Measurements from ENCODE around the gene TUT1. TPM values are rescaled to one million over a fixed set of nuclear protein-coding genes. Genes with fewer than 3 reads are reported as not detected.

TUT1 gene
- total and polyA plus RNA-seq, 2 of the 4 experiments (the other 2 are of a cell fraction) = 4.3 to 10.1 TPM

GRCh38 chr11:62579252-62579651, 12.1 kb downstream of the TUT1 start:
- intact Hi-C loops (cut with micrococcal nuclease) = no loop called here

More at GRCh38 chr11:62579252-62579651, 12.1 kb downstream of the TUT1 start:
- no peak overlapping the region for H3K56ac ChIP-seq (ENCODE audit: extremely low read depth, insufficient read depth, low read length)
- peak; percentile 53; the same call in 1 of the 2 replicates for TF ChIP-seq CEBPB (IDR thresholded peaks at IDR 0.05; ENCODE audit: low read depth, low read length)
- no peak for TF ChIP-seq USF2 (IDR thresholded peaks at IDR 0.05; ENCODE audit: low read depth, low read length)
- TF ChIP-seq POLR2A (IDR thresholded peaks at IDR 0.05; ENCODE audit: low read depth, low read length) = no peak
- no peak for TF ChIP-seq NFE2L2 (IDR thresholded peaks at IDR 0.05; ENCODE audit: low read depth, low read length)
- no peak for TF ChIP-seq CTCF (conservative IDR thresholded peaks at IDR 0.05; ENCODE audit: low read depth, low read length)
- TF ChIP-seq ELK1 (IDR thresholded peaks at IDR 0.05; ENCODE audit: borderline replicate concordance, low read depth, low read length) = no peak
- no peaks in the 10 kb centered on the region for H4K20me1 ChIP-seq (ENCODE audit: insufficient read depth, low read length)
- H3K23ac ChIP-seq (ENCODE audit: low read depth, low read length) = no peak overlapping the region
- CTCF ChIA-PET = no interaction called here
- DNase-seq (no peak), ATAC-seq (ENCODE audit: low read depth) (no peak)
- no peak overlapping the region for H4K5ac ChIP-seq (ENCODE audit: low read depth, low read length)
- no peak overlapping the region for H2BK5ac ChIP-seq (ENCODE audit: low read depth, low read length, poor library complexity, severe bottlenecking)
- dilution Hi-C loops (cut with HindIII; ENCODE audit: low sequenced_read_pairs, unreplicated experiment) = no loop called here
- H2BK15ac ChIP-seq (ENCODE audit: low read depth, low read length) = no peak overlapping the region
- peaks cover 8% of the 10 kb centered on the region for H3K4me1 ChIP-seq (ENCODE audit: control insufficient read depth, insufficient read depth, low read length)
- peaks cover 38% of the 10 kb centered on the region for H3K36me3 ChIP-seq (ENCODE audit: control insufficient read depth, insufficient read depth, low read length)
- H2AK9ac ChIP-seq (replicated peaks; ENCODE audit: low read depth, low read length, poor library complexity) = no peak overlapping the region
- no peak overlapping the region for H3K14ac ChIP-seq (replicated peaks; ENCODE audit: low read depth, low read length)
- no peak overlapping the region for H2BK120ac ChIP-seq (ENCODE audit: low read depth, low read length)
- in situ Hi-C loops (cut with MboI; ENCODE audit: low sequenced_read_pairs) = no loop called here
- no CpG with 5 or more reads among the region's 2 CpGs for WGBS, 2 experiments (ENCODE audit: extremely low coverage in 2 of 2, insufficient read length in 1 of 2)
- H3K27ac ChIP-seq (ENCODE audit: insufficient read depth, low read length) = no peak overlapping the region
- H3K9ac ChIP-seq (ENCODE audit: low read depth, low read length) = no peak overlapping the region
- H3K9me3 ChIP-seq (ENCODE audit: control insufficient read depth, insufficient read depth, low read length) = no peaks in the 10 kb centered on the region
- peaks cover 8% of the 10 kb centered on the region for H3K9me1 ChIP-seq (ENCODE audit: insufficient read depth, low read length)
- H2BK20ac ChIP-seq (ENCODE audit: low read depth, low read length) = no peak overlapping the region
- no peak overlapping the region for H3K18ac ChIP-seq (ENCODE audit: low read depth, low read length)
- BruUV-seq (replicated peaks) = no TSS peak
- no peaks in the 10 kb centered on the region for H3K27me3 ChIP-seq (ENCODE audit: control insufficient read depth, insufficient read depth, low read length)
- H2AFZ ChIP-seq (replicated peaks; ENCODE audit: low read length, poor library complexity) = no peak overlapping the region
- no peak overlapping the region for H3K4ac ChIP-seq (ENCODE audit: low read depth, low read length)
- H4K91ac ChIP-seq (ENCODE audit: insufficient read depth, low read depth, low read length) = no peak overlapping the region
- POLR2A ChIA-PET (ENCODE audit: unreplicated experiment) = no interaction called here
- H2AK5ac ChIP-seq (ENCODE audit: low read depth, low read length) = no peak overlapping the region
- no peak overlapping the region for H3K4me3 ChIP-seq (ENCODE audit: insufficient read depth, low read depth, low read length)
- H3K4me2 ChIP-seq (ENCODE audit: low read depth, low read length) = no peak overlapping the region
- peaks cover 12 to 46% of the 10 kb centered on the region in 2 experiments; a peak in 3 of 4 replicates for H3K79me1 ChIP-seq (ENCODE audit: low read depth in 1 of 2, low read length in 2 of 2)
- H4K8ac ChIP-seq (ENCODE audit: low read depth in 2 of 2, low read length in 2 of 2) = no peak overlapping the region
